Uterus (tissue), 2 donors: ENCODE results near the gene PSMD2.

Experiments
- POLR2A ChIP-seq, 2 donors: fragments of 450-650 bp; IDR thresholded peaks; one replicate each; pipeline ENCODE4 v1.6.1; 2016; ENCODE audit warnings: antibody characterized with exemption in 2 of 2, mild to moderate bottlenecking in 1 of 2, moderate library complexity in 1 of 2
- TF ChIP-seq, protein P1 (sequence below), 4 experiments: fragments of 200-600 bp in 2 of 4; fragments of 450-650 bp in 2 of 4; sonication (generic) in 2 of 4; IDR thresholded peaks; one replicate each; pipeline ENCODE4 v1.5.1; 2016 to 2019; ENCODE audit warnings: antibody characterized with exemption in 4 of 4, mild to moderate bottlenecking in 2 of 4, moderate library complexity in 1 of 4

GRCh38 chr3:184306341-184306972, 7.4 kb downstream of the PSMD2 start:
- TF ChIP-seq, protein P1, sequence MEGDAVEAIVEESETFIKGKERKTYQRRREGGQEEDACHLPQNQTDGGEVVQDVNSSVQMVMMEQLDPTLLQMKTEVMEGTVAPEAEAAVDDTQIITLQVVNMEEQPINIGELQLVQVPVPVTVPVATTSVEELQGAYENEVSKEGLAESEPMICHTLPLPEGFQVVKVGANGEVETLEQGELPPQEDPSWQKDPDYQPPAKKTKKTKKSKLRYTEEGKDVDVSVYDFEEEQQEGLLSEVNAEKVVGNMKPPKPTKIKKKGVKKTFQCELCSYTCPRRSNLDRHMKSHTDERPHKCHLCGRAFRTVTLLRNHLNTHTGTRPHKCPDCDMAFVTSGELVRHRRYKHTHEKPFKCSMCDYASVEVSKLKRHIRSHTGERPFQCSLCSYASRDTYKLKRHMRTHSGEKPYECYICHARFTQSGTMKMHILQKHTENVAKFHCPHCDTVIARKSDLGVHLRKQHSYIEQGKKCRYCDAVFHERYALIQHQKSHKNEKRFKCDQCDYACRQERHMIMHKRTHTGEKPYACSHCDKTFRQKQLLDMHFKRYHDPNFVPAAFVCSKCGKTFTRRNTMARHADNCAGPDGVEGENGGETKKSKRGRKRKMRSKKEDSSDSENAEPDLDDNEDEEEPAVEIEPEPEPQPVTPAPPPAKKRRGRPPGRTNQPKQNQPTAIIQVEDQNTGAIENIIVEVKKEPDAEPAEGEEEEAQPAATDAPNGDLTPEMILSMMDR (IDR thresholded peaks at IDR 0.05), result no peak
- TF ChIP-seq POLR2A (IDR thresholded peaks at IDR 0.05), result no peak
